ENCODE data around the gene CD1B.
"Not testable (repeated sequence)": the region's sequence is repeated elsewhere in the genome, so short reads cannot be mapped to it uniquely, and the experiment has no call there.

Gene CD1B

DNA sequence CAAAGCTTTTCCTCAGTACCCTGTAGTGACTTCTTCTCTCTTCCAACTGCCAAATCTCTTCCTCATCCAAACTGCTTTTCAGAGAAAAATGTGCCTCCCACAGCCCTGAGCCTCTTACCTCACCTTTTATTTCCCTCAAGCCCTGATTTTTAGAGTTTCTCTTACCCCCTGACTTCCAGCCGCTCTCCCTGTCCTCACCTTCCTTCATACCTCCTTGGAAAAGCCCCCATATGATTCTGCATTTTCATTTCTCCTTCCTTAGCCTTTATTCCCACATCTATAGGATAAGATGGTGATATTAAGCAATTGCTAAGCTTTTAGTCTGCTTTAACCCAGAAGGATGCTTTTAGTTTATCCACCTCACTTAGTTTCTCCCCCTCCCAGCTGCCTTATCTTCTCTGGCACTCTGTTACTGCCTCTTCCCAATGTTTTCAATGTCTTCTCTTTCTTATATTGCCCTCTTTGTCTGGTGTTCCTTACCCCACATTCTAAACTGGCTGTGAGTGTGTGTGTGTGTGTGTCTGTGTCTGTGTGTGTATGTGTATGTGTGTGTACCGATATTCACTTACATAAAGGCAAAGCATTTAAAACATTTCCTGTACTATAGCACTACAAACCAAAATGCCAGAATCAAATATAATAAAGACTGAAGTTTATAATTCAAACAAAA, at the start of gene CD1B:
TSS of gene CD1B (minus strand) at position 51 of the 670 bp plus-strand sequence. CDS start 108 bp downstream, outside the sequence.
- no peak for DNase-seq (ENCODE audit: low read depth)
- TF ChIP-seq, protein P1, sequence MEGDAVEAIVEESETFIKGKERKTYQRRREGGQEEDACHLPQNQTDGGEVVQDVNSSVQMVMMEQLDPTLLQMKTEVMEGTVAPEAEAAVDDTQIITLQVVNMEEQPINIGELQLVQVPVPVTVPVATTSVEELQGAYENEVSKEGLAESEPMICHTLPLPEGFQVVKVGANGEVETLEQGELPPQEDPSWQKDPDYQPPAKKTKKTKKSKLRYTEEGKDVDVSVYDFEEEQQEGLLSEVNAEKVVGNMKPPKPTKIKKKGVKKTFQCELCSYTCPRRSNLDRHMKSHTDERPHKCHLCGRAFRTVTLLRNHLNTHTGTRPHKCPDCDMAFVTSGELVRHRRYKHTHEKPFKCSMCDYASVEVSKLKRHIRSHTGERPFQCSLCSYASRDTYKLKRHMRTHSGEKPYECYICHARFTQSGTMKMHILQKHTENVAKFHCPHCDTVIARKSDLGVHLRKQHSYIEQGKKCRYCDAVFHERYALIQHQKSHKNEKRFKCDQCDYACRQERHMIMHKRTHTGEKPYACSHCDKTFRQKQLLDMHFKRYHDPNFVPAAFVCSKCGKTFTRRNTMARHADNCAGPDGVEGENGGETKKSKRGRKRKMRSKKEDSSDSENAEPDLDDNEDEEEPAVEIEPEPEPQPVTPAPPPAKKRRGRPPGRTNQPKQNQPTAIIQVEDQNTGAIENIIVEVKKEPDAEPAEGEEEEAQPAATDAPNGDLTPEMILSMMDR (IDR thresholded peaks at IDR 0.05; ENCODE audit: low read length, missing control alignments) = no peak
- H3K4me3 ChIP-seq (replicated peaks; ENCODE audit: low read depth, low read length) = no peak within 1 kb of the TSS

DNA sequence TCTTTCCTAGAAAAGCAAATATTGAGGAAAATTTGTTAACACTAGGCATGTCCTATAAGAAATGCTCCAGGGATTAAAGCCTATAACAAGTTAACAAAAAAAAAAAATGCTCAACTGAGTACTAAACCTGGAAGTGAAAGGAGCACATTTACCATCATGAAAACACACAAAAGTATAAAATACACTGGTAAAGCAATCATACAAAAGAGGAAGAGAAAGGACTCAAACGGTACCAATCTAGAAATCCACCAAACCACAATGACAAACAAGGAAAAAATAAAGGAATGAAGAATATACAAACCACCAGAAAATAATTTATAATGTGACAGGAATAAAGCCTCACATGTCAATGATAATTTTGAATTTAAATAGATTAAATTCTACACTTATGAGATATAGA, 43.5 kb upstream of the CD1B start:
- no peak overlapping the region for H3K4me3 ChIP-seq (replicated peaks; ENCODE audit: low read depth, low read length)
- DNase-seq (ENCODE audit: low read depth) = no peak
- TF ChIP-seq, protein P1 (IDR thresholded peaks at IDR 0.05; ENCODE audit: low read length, missing control alignments) = no peak

DNA sequence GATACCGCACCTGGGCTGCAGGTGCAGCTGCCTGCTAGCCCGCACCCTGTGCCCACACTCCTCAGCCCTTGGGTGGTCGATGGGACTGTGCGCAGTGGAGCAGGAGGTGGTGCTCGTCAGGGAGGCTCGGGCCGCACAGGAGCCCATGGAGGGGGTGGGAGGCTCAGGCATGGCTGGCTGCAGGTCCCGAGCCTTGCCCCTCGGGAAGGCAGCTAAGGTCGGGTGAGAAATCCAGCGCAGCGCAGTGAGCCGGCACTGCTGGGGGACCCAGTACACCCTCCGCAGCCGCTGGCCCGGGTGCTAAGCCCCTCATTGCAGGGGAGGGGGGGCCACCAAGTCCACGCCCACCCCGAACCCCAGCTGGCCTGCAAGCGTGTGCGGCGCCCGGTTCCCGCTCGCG, 42.8 kb upstream of the CD1B start:
- not testable (repeated sequence) for DNase-seq (ENCODE audit: low read depth); H3K4me3 ChIP-seq (replicated peaks; ENCODE audit: low read depth, low read length)

DNA sequence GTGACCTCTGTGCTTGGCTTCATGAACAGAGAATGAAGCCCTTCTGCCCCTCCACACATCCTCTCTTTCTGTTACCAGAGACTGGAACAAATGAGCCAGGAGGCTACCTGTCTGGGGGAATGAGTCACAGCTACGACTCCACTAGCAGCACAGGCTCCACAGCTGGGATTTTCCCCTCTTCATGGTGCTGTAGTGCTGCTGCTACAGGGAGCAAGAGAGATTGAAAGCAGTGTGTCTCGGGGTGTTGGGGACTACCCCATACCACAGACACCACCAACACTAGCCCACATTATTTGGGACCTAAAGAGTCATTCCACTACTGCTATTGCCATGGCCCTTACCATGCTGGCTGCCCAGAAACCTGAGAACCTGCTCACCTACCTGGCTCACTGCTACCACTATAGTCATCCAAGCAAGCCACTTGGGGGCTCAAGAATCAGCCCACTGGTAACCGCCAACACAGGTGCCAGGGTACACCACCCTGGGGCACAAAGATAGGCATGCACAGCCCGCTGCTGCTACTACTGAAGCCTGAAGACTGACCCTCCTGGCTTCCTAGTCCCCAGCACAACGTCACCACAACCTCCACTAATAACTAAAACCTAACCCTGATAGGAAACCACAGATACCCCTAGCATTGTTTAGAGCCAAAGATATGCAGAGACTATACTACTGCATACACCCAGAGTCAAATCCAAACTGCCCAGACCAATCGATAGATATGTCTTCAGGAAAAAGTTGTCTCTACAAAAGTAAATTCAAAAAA, 40.0 kb upstream of the CD1B start:
- TF ChIP-seq, protein P1 (IDR thresholded peaks at IDR 0.05; ENCODE audit: low read length, missing control alignments) = no peak
- no peak for DNase-seq (ENCODE audit: low read depth)
- no peak overlapping the region for H3K4me3 ChIP-seq (replicated peaks; ENCODE audit: low read depth, low read length)

DNA sequence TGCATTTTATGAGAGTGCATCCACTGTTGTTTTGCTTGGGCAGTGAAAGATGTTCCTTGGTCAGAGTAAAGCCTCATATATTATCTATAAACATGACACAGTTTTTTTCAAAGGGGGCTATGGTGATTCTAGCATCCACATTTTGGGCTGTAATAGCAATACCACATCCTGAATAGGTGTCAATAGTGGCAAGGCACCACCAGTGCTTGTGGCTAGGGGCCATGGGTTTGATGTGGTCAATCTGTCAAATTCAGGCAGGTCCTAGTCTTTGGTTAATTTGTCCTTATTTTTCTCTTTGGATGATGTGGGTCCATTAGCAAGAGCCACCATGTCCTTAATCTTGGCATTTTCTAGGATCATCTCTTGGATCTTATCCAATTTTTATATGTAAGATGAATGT, 35.5 kb upstream of the CD1B start:
- TF ChIP-seq, protein P1 (IDR thresholded peaks at IDR 0.05; ENCODE audit: low read length, missing control alignments) = no peak
- no peak for DNase-seq (ENCODE audit: low read depth)
- no peak overlapping the region for H3K4me3 ChIP-seq (replicated peaks; ENCODE audit: low read depth, low read length)

DNA sequence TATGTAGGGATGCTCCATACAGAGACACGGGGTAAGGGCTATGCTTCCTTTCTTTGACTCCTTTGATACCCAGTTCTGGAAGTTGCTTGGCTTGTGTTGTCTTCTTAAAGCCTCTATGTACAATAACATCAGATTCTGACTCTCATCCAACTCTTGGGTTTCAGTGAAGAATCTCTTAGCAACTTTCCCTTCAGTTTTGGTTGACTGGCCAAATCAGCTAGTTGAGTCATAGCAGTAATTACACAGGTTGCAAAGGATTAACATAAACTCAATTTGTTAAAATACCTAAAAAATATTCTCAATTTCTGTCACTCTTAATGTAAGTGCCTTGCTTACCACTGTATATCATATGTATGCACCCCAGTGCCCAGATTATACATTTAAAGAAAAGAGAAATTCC, 31.6 kb upstream of the CD1B start:
- H3K4me3 ChIP-seq (replicated peaks; ENCODE audit: low read depth, low read length) = no peak overlapping the region
- TF ChIP-seq, protein P1 (IDR thresholded peaks at IDR 0.05; ENCODE audit: low read length, missing control alignments) = no peak
- DNase-seq (ENCODE audit: low read depth) = no peak

DNA sequence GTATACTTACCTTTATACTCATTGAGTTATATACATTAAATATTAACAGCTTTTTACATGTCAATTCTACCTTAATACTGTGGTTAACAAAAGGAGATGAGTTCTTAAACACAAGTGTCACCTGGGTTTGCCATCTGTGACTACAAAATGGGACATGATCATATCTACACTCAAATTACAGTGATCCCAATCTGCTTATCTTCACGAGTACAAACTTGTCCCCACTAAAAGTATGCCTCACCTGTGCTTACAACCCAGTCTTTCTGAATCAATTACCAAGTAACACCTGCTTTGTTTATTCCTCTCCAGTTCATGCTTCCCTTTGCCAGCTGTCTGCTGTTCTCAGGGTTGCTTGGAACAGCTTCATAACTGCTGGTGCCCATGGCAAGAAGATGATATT, 31.2 kb upstream of the CD1B start:
- H3K4me3 ChIP-seq (replicated peaks; ENCODE audit: low read depth, low read length) = no peak overlapping the region

More for the DNA sequence above, 31.2 kb upstream of the CD1B start:
- TF ChIP-seq, protein P1 (IDR thresholded peaks at IDR 0.05; ENCODE audit: low read length, missing control alignments) = no peak
- DNase-seq (ENCODE audit: low read depth) = no peak

Measured in fibroblast of pulmonary artery (primary cell).